ENCODE measurements around the gene RBM3. TPM values are rescaled to one million over a fixed set of nuclear protein-coding genes. Genes with fewer than 3 reads are reported as not detected.

Gene RBM3
- total and polyA plus RNA-seq, 2 of the 8 experiments (the other 6 are each of a cell fraction or from before 2014, with no cell fraction given), result 99.6 to 164 TPM

GRCh38 chrX:48598614-48599013 lies 24.3 kb downstream of the RBM3 start (continued):
- TF ChIP-seq CHD7 (IDR thresholded peaks at IDR 0.05; ENCODE audit: insufficient replicate concordance, low read length) (no peak), SIRT6 (IDR thresholded peaks at IDR 0.05; ENCODE audit: low read length) (no peak)
